ENCODE measurements around the gene PRKCE.
"Not testable (repeated sequence)": the region's sequence is repeated elsewhere in the genome, so short reads cannot be mapped to it uniquely, and the experiment has no call there.

Gene PRKCE

GRCh38 chr2:45670646-45671045 is 19.2 kb downstream of the PRKCE start:
- no peak for DNase-seq

GRCh38 chr2:45672138-45672537 is 20.7 kb downstream of the PRKCE start:
- DNase-seq, result no peak

GRCh38 chr2:45674035-45674816 is 22.8 kb downstream of the PRKCE start:
- DNase-seq, result no peak

- peak; percentile 71 to 85 for DNase-seq
These were observed 23.9 kb downstream of the PRKCE start for GRCh38 chr2:45675263-45675812.

- DNase-seq, result no peak
These were observed 24.6 kb downstream of the PRKCE start for GRCh38 chr2:45676088-45676487.

GRCh38 chr2:45678791-45679348 is 27.4 kb downstream of the PRKCE start:
- DNase-seq, result no peak

- DNase-seq, result no peak
These were observed 29.0 kb downstream of the PRKCE start for GRCh38 chr2:45680351-45680967.

- no peak for DNase-seq
These were observed 30.2 kb downstream of the PRKCE start for GRCh38 chr2:45681675-45682074.

GRCh38 chr2:45683292-45683691 is 31.8 kb downstream of the PRKCE start:
- DNase-seq, result no peak

- DNase-seq, result no peak
These were observed 33.3 kb downstream of the PRKCE start for GRCh38 chr2:45684756-45685155.

- no peak for DNase-seq
These were observed 33.8 kb downstream of the PRKCE start for GRCh38 chr2:45685260-45685659.

- DNase-seq, result no peak
These were observed 36.5 kb downstream of the PRKCE start for GRCh38 chr2:45687964-45688363.

GRCh38 chr2:45688479-45689298 is 37.2 kb downstream of the PRKCE start:
- DNase-seq, result no peak

- no peak for DNase-seq
These were observed 38.8 kb downstream of the PRKCE start for GRCh38 chr2:45690231-45690630.

GRCh38 chr2:45691171-45691999 is 39.9 kb downstream of the PRKCE start:
- peak in 1 of 2 experiments; percentile 11 for DNase-seq

GRCh38 chr2:45692566-45692965 is 41.1 kb downstream of the PRKCE start:
- DNase-seq, result no peak

GRCh38 chr2:45695480-45696007 is 44.1 kb downstream of the PRKCE start:
- not testable (repeated sequence) for DNase-seq

GRCh38 chr2:45696708-45697107 is 45.2 kb downstream of the PRKCE start:
- no peak for DNase-seq

- DNase-seq, result no peak
These were observed 45.7 kb downstream of the PRKCE start for GRCh38 chr2:45697190-45697589.

GRCh38 chr2:45698554-45698953 is 47.1 kb downstream of the PRKCE start:
- no peak for DNase-seq

GRCh38 chr2:45699032-45699658 is 47.7 kb downstream of the PRKCE start:
- no peak for DNase-seq
